Naive thymus-derived CD8-positive, alpha-beta T cell (primary cell): Measurements from ENCODE around the gene UCN. TPM values are rescaled to one million over a fixed set of nuclear protein-coding genes. Genes with fewer than 3 reads are reported as not detected.
"Not testable (repeated sequence)": the region's sequence is repeated elsewhere in the genome, so short reads cannot be mapped to it uniquely, and the experiment has no call there.

Experiments
- ATAC-seq, 2 donors: fragments of 150-1000 bp; cut with Tn5 transposase in 1 of 2; sonication (Bioruptor Pico), chemical (Tn5 transposase) in 1 of 2; 1 replicate in 1 of 2; 2 replicates in 1 of 2; pipeline ENCODE4 v1.10.0; 2021; ENCODE audit warnings: mild to moderate bottlenecking in 2 of 2, moderate library complexity in 2 of 2
- POLR2A ChIA-PET: fragments of 350-600 bp; sonication (Branson Sonifier 250); formaldehyde crosslinking; loops from one replicate; lab custom pipeline; 2021; ENCODE audit warnings: antibody characterized with exemption; lab: Charles Lee
- DNase-seq, 10 donors: peaks; one replicate each; pipeline versions ENCODE4 v3.0.0 to v3.0.0-alpha.2; 2020 to 2022
- H3K27ac Mint-ChIP-seq, 10 donors: one replicate each; pipeline ENCODE4 v1.8.0; 2020 to 2022; ENCODE audit warnings: mild to moderate bottlenecking in 10 of 10, mixed read lengths in 10 of 10, moderate library complexity in 4 of 10, inconsistent platforms in 1 of 10
- H3K27me3 Mint-ChIP-seq, 5 donors: one replicate each; pipeline ENCODE4 v1.8.0; 2021 to 2022; ENCODE audit warnings: mixed read lengths in 5 of 5
- H3K36me3 Mint-ChIP-seq, 3 donors: one replicate each; pipeline ENCODE4 v1.8.0; 2020 to 2022; ENCODE audit warnings: mixed read lengths in 3 of 3, mild to moderate bottlenecking in 2 of 3, inconsistent platforms in 1 of 3
- H3K4me1 Mint-ChIP-seq, 4 donors: one replicate each; pipeline ENCODE4 v1.8.0; 2021 to 2022; ENCODE audit warnings: mixed read lengths in 4 of 4
- H3K4me3 Mint-ChIP-seq, 10 donors: one replicate each; pipeline ENCODE4 v1.8.0; 2020 to 2022; ENCODE audit warnings: mild to moderate bottlenecking in 10 of 10, mixed read lengths in 10 of 10, moderate library complexity in 6 of 10, inconsistent platforms in 1 of 10
- H3K9me3 Mint-ChIP-seq, 9 donors: one replicate each; pipeline ENCODE4 v1.8.0; 2020 to 2022; ENCODE audit warnings: mixed read lengths in 9 of 9, mild to moderate bottlenecking in 3 of 9, inconsistent platforms in 1 of 9, moderate library complexity in 1 of 9
- polyA plus RNA-seq, 3 donors: library from polyadenylated mRNA; unstranded; fragments of 300-500 nt; fragmentation: Illumina TruSeq; gene quantifications; one replicate each; pipeline ENCODE4 v1.2.3, GENCODE V29; 2021
- total RNA-seq, 8 experiments: library from RNA in 2 of 8; stranded (reverse) in 2 of 8; gene quantifications; one replicate each; pipeline ENCODE4 v1.2.3 and lab custom pipeline; 2021 to 2026

The UCN gene
- total and polyA plus RNA-seq, 5 experiments from 2014 or later: 0.54 to 6.9 (median 1.3) TPM

- H3K27ac Mint-ChIP-seq: peak overlapping the region in 4 of 10 donors; percentile 8 to 88 (median 50)
- peaks cover 0 to 5% (median under 1%) of the 10 kb centered on the region in 4 donors for H3K4me1 Mint-ChIP-seq
- H3K36me3 Mint-ChIP-seq: peaks cover 0 to 81% (median 22%) of the 10 kb centered on the region in 3 donors
- no peak for DNase-seq
- POLR2A ChIA-PET: no interaction called here
- no peak for ATAC-seq
- no peaks in the 10 kb centered on the region for H3K9me3 Mint-ChIP-seq
- no peak overlapping the region for H3K4me3 Mint-ChIP-seq
- H3K27me3 Mint-ChIP-seq: no peaks in the 10 kb centered on the region
These were observed 27.1 kb upstream of the UCN start for GRCh38 chr2:27335311-27335710.

GRCh38 chr2:27324720-27325119, 16.5 kb upstream of the UCN start:
- ATAC-seq (no peak), DNase-seq (no peak)
- POLR2A ChIA-PET: interaction anchor here (1.3 kb wide), 1 partner anchor 12 kb away, joined by 4 read pairs; no protein-coding TSS in a partner anchor
- Mint-ChIP-seq H3K4me3 (peak overlapping the region; percentile 2 to 98 (median 63)), H3K9me3 (no peaks in the 10 kb centered on the region), H3K27me3 (no peaks in the 10 kb centered on the region), H3K27ac (peak overlapping the region in 9 of 10 donors; percentile 24 to 100 (median 86)), H3K4me1 (peaks cover 12 to 32% (median 31%) of the 10 kb centered on the region in 4 donors), H3K36me3 (peaks cover 6 to 39% (median 19%) of the 10 kb centered on the region in 3 donors)

- POLR2A ChIA-PET: interaction anchor here (0.8 to 2.7 kb wide), 14 partner anchors 8 to 340 kb away, joined by 3 to 30 read pairs (median 4); partner anchors contain the start of genes EIF2B4, GTF3C2, PPM1G and SLC4A1AP
- Mint-ChIP-seq H3K4me3 (peak overlapping the region; percentile 91 to 100 (median 98)), H3K36me3 (peaks cover 6 to 32% (median 19%) of the 10 kb centered on the region in 3 donors), H3K27ac (peak overlapping the region; percentile 97 to 100 (median 99)), H3K27me3 (no peaks in the 10 kb centered on the region), H3K9me3 (no peaks in the 10 kb centered on the region), H3K4me1 (peaks cover 12 to 32% (median 31%) of the 10 kb centered on the region in 4 donors)
- ATAC-seq (no peak), DNase-seq (no peak)
These were observed 15.5 kb upstream of the UCN start for GRCh38 chr2:27323596-27324285.

- Mint-ChIP-seq H3K4me3 (peak within 1 kb of the TSS; percentile 91 to 100 (median 98)), H3K36me3 (peaks cover 6 to 24% (median 13%) of the 10 kb centered on the region in 3 donors), H3K27me3 (no peaks in the 10 kb centered on the region), H3K9me3 (no peaks in the 10 kb centered on the region), H3K27ac (peak within 1 kb of the TSS; percentile 97 to 100 (median 99)), H3K4me1 (peaks cover 12 to 32% (median 31%) of the 10 kb centered on the region in 4 donors)
- DNase-seq: peak; percentile 70 to 94 (median 81)
- ATAC-seq: peak; percentile 95 to 97
- POLR2A ChIA-PET: interaction anchor here (0.6 to 2.7 kb wide), 16 partner anchors 10 to 340 kb away, joined by 3 to 30 read pairs (median 4); partner anchors contain the start of genes EIF2B4, GTF3C2, NRBP1 and PPM1G
These were observed 14.7 kb upstream of the UCN start, which contains the start of gene MPV17 for GRCh38 chr2:27322766-27323595. TSS of gene MPV17 (minus strand) at chr2:27323097. CDS start at chr2:27322517, 580 bp downstream.

- POLR2A ChIA-PET: interaction anchor here (0.6 to 2.7 kb wide), 12 partner anchors 11 to 307 kb away, joined by 3 to 30 read pairs (median 4); partner anchors contain the start of genes CCDC121, EIF2B4, GPN1 and GTF3C2
- peak in 3 of 10 donors; percentile 11 to 21 (median 15) for DNase-seq
- H3K9me3 Mint-ChIP-seq: no peaks in the 10 kb centered on the region
- peak; percentile 9 to 29 for ATAC-seq
- no peaks in the 10 kb centered on the region for H3K27me3 Mint-ChIP-seq
- H3K4me3 Mint-ChIP-seq: peak overlapping the region; percentile 91 to 100 (median 98)
- H3K4me1 Mint-ChIP-seq: peaks cover 12 to 32% (median 31%) of the 10 kb centered on the region in 4 donors
- H3K36me3 Mint-ChIP-seq: peaks cover 6 to 20% (median 10%) of the 10 kb centered on the region in 3 donors
- peak overlapping the region; percentile 97 to 100 (median 99) for H3K27ac Mint-ChIP-seq
These were observed 14.1 kb upstream of the UCN start for GRCh38 chr2:27322301-27322765.

- peak overlapping the region in 7 of 10 donors; percentile 48 to 100 (median 69) for H3K27ac Mint-ChIP-seq
- peak overlapping the region in 7 of 10 donors; percentile 31 to 99 (median 65) for H3K4me3 Mint-ChIP-seq
- DNase-seq: no peak
- no peaks in the 10 kb centered on the region for H3K9me3 Mint-ChIP-seq
- POLR2A ChIA-PET: interaction anchor here (0.6 kb wide), 1 partner anchor 194 kb away, joined by 6 read pairs; no protein-coding TSS in a partner anchor
- no peak for ATAC-seq
- no peaks in the 10 kb centered on the region for H3K27me3 Mint-ChIP-seq
- H3K36me3 Mint-ChIP-seq: peaks cover 0 to 7% (median 2%) of the 10 kb centered on the region in 3 donors
- peaks cover 12 to 35% (median 31%) of the 10 kb centered on the region in 4 donors for H3K4me1 Mint-ChIP-seq
These were observed 12.8 kb upstream of the UCN start for GRCh38 chr2:27320958-27321543.

GRCh38 chr2:27319839-27320238, 11.6 kb upstream of the UCN start:
- H3K9me3 Mint-ChIP-seq, H3K27ac Mint-ChIP-seq, H3K4me3 Mint-ChIP-seq, POLR2A ChIA-PET, H3K36me3 Mint-ChIP-seq, DNase-seq, H3K27me3 Mint-ChIP-seq, ATAC-seq: not testable (repeated sequence)
- H3K4me1 Mint-ChIP-seq: peaks cover 12 to 35% (median 31%) of the 10 kb centered on the region in 4 donors

GRCh38 chr2:27316655-27317412, 8.6 kb upstream of the UCN start:
- Mint-ChIP-seq H3K4me3 (no peak overlapping the region), H3K36me3 (peaks cover 0 to 7% (median 4%) of the 10 kb centered on the region in 3 donors), H3K27ac (no peak overlapping the region), H3K27me3 (no peaks in the 10 kb centered on the region), H3K9me3 (no peaks in the 10 kb centered on the region), H3K4me1 (peaks cover 7 to 15% (median 10%) of the 10 kb centered on the region in 4 donors)
- DNase-seq: no peak
- POLR2A ChIA-PET: no interaction called here
- no peak for ATAC-seq

- no peaks in the 10 kb centered on the region for H3K27me3 Mint-ChIP-seq
- peaks cover 0 to 8% (median 2%) of the 10 kb centered on the region in 4 donors for H3K4me1 Mint-ChIP-seq
- H3K36me3 Mint-ChIP-seq: peaks cover 0 to 14% (median 6%) of the 10 kb centered on the region in 3 donors
- H3K4me3 Mint-ChIP-seq: no peak overlapping the region
- POLR2A ChIA-PET: interaction anchor here (1.0 kb wide), 1 partner anchor 9 kb away, joined by 3 read pairs; no protein-coding TSS in a partner anchor
- ATAC-seq (no peak), DNase-seq (no peak)
- peak overlapping the region in 2 of 10 donors; percentile 1 to 57 for H3K27ac Mint-ChIP-seq
- H3K9me3 Mint-ChIP-seq: no peaks in the 10 kb centered on the region
These were observed 6.9 kb upstream of the UCN start for GRCh38 chr2:27315122-27315521.

GRCh38 chr2:27314709-27315108, 6.5 kb upstream of the UCN start:
- peaks cover 0 to 8% (median 2%) of the 10 kb centered on the region in 4 donors for H3K4me1 Mint-ChIP-seq
- peaks cover 1 to 16% (median 8%) of the 10 kb centered on the region in 3 donors for H3K36me3 Mint-ChIP-seq
- no peaks in the 10 kb centered on the region for H3K27me3 Mint-ChIP-seq
- H3K9me3 Mint-ChIP-seq: no peaks in the 10 kb centered on the region
- H3K27ac Mint-ChIP-seq: peak overlapping the region in 2 of 10 donors; percentile 1 to 57
- DNase-seq (no peak), ATAC-seq (no peak)
- POLR2A ChIA-PET: interaction anchor here (1.0 kb wide), 1 partner anchor 9 kb away, joined by 3 read pairs; no protein-coding TSS in a partner anchor
- no peak overlapping the region for H3K4me3 Mint-ChIP-seq
